TTC549 (cell line): ENCODE measurements around the gene ZNF710.
"Not testable (repeated sequence)": the region's sequence is repeated elsewhere in the genome, so short reads cannot be mapped to it uniquely, and the experiment has no call there.

Experiments used
- FAIRE-seq: peaks from 2 replicates; lab custom pipeline; 2012; peaks lifted over from hg19 to GRCh38; lab: Jason Lieb, UNC

ZNF710 gene

GRCh38 chr15:90001062-90001682 lies at the start of gene ZNF710:
ZNF710 (plus strand) TSS chr15:90001324; CDS start chr15:90067138, 65,814 bp downstream.
- FAIRE-seq = no peak

DNA sequence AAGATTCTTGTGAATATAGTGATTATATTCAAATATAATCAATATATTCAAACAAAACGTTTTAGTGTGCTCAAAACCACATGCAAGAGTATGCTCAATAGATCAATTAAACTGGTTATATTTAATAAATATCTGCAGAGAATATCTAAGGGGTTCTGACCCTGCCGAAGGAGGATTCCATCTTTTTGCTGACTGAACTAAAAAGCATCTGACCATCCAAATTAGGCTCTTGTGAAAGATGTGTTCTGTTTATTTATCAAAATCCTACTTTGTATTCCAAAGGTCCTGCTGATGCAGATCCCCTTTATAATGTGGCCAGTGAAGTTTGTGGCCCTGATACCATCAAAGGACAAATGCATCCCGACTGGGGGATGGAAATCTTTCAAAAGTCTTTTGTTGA lies 46.6 kb upstream of the ZNF710 start:
- no peak for FAIRE-seq

- not testable (repeated sequence) for FAIRE-seq
Measured at GRCh38 chr15:89955449-89955998, 45.6 kb upstream of the ZNF710 start.

GRCh38 chr15:89958107-89958805 lies 42.9 kb upstream of the ZNF710 start:
- FAIRE-seq = no peak

- no peak for FAIRE-seq
Measured at GRCh38 chr15:89963301-89964231, 37.6 kb upstream of the ZNF710 start.

GRCh38 chr15:89964232-89964954 lies 36.7 kb upstream of the ZNF710 start:
- FAIRE-seq = no peak

- FAIRE-seq = no peak
Measured at GRCh38 chr15:89967881-89968280, 33.2 kb upstream of the ZNF710 start.

GRCh38 chr15:89971592-89971997 lies 29.5 kb upstream of the ZNF710 start:
- FAIRE-seq = no peak

GRCh38 chr15:89972085-89972484 lies 29.0 kb upstream of the ZNF710 start:
- FAIRE-seq = no peak

- no peak for FAIRE-seq
Measured at GRCh38 chr15:89975482-89976245, 25.5 kb upstream of the ZNF710 start.

DNA sequence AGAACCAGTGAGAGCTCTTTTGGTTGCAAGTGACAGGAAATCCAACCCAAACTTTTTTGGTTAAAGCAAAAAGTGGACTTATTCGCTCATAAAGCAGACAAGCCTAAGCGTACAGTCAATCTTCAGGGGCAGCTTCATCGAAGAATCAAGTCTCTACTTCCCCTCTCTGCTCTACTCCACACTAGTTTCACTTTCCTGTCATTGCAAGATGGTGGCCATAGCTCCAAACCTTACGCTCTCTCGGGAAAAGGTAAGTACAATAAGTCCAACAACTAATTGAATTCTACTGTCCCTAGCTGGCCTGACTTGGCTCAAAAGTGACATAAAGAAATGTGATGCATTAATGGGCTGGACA lies 24.9 kb upstream of the ZNF710 start:
- no peak for FAIRE-seq

GRCh38 chr15:89977836-89978235 lies 23.3 kb upstream of the ZNF710 start:
- FAIRE-seq = not testable (repeated sequence)

DNA sequence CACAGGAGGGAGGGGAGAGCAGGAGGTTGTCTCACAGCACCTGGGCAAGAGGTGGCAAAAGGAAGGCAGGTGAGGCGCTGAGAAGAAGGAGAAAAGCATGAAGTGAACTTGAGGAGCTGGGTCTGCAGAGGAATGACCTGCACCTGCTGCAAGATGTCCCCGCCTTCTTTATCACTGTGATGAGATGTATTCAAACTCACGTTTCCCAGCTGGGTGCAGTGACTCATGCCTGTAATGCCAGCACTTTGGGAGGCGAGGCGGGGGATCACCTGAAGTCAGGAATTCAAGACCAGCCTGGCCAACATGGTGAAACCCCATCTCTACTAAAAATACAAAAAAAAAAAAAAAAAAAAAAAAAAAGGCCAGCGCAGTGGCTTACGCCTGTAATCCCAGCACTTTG lies 22.2 kb upstream of the ZNF710 start:
- FAIRE-seq = no peak

GRCh38 chr15:89980896-89981295 lies 20.2 kb upstream of the ZNF710 start:
- FAIRE-seq = no peak

DNA sequence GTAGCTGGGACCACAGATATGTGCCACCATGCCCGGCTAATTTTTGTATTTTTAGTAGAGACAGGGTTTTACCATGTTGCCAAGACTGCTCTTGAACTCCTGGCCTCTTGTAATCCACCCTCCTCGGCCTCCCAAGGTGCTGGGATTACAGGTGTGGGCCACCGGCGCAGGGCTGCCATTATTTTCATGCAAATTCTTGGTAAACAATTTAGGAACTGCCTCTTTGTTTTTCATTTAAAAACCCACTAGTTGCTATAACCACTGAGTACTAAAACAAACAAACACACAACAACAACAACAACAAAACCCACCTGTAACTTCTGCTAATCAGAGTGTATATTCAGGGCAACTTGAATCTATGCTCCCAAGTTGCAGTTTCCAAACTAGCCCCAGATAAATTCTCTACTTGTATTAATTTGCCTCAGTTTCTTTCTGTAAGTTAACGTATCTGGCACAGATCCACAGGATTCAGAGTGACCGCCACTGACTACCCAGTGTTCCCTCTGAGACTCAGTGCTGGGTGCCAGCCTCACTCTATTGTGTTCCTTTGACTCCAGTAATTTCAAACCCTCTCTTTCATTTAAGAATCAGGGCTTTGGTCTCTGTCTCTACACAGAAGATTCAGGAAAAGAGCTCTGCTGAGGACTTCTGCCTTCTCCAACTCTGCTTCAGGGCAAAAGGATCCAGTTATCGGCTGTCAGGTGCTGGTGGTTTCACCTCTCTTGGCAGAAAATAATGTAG lies 18.6 kb upstream of the ZNF710 start:
- no peak for FAIRE-seq

DNA sequence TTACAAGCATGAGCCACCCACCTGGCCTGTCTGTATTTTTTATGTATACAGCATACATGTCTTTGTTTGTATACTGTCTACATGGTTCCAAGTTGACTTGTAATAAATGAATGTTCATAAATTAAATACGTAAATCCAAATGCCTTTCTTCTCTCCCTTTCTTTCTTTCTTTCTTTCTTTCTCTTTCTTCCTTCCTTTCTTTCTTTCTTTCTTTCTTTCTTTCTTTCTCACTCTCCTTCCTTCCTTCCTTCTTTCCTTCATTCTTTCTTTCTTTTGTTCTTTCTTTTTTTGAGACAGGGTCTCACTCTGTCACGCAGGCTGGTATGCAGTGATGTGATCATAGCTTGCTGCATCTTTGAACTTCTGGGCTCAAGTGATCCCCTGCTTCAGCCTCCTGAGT lies 17.1 kb upstream of the ZNF710 start:
- no peak for FAIRE-seq

DNA sequence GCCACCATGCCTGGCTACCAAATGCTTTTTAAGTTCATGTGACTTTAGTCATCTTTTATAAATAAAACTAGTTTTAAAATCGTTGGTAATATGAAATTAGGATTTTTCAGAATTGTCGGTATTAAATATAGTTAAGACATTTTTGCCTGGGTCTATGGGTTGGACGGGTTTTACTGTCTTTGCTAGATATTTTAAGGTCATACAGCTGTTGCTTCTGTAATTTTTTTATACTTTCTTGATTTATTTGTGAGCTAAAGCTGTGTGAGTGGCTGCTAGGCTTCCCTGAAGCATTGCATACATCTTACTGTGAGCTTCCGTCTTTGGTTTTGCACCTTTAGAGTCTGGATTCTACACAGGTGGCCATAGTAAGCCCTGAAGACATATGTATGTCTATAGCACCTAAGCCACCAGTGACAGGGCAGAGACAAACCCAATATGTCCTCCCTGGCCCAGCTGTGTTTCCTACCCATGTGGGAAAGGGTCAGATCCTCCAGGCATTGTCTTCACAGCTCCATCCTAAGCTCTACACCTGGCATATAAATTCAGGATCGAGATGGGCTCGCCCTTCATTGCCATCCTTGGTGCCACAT lies 16.6 kb upstream of the ZNF710 start:
- no peak for FAIRE-seq

DNA sequence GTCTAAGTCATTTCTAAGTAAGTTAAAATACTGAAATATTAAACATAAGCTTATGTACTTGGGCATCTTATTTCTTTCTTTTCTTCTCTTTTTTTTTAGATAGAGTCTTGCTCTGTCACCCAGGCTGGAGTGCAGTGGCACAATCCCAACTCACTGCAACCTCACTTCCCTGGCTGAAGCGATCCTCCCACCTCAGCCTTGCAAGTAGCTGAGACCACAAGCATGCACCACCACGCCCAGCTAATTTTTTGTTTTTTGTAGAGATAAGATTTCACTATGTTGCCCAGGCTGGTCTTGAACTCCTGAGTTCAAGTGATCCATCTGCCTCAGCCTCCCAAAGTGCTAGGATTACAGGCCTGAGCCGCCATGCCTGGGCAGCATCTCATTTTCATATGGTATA lies 16.0 kb upstream of the ZNF710 start:
- no peak for FAIRE-seq

DNA sequence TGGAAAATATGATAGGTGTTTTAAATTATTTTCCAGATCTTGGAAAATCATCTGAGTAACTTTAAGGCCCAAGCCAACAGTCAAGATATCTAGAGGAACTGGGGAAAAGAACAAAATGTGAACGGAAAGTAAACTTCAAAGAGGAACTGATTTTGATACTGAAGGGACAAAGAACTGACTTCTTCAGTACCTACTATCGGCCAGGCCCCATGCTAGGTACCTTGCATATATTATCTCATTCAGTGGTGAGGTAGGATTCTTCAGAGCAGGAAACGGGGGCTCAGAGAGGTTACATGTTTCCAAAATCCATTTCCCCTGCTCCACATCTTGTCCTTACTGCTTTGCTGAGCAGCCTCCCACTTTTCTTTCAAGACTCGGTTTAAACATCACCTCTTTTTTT lies 9.8 kb upstream of the ZNF710 start:
- FAIRE-seq = no peak

- no peak for FAIRE-seq
Measured at GRCh38 chr15:89993349-89993748, 7.8 kb upstream of the ZNF710 start.
